ENCODE measurements around the gene RNF213.
"Not testable (repeated sequence)": the region's sequence is repeated elsewhere in the genome, so short reads cannot be mapped to it uniquely, and the experiment has no call there.

Gene RNF213

DNA sequence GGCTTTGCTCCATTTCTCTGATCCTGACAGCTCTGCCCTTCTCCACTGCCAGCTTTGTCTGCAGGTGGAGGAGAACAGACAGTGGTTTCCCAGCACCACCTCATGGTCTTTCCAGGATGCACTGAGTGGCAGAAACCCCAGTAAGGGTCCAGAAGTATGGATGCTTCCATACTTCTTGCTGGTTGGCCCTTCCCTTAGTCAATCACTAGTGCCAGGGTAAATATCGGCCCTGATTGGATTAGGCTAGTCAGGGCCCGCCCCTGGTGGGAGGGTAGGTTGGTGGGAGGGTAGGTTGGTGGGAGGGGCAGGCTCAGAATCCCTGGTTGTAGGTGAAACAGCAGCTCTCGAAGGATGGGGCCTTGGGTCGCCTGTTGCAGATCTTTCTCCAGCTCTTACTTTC, 10.2 kb downstream of the RNF213 start:
- peak; percentile 77 for DNase-seq (ENCODE audit: low spot score)

DNA sequence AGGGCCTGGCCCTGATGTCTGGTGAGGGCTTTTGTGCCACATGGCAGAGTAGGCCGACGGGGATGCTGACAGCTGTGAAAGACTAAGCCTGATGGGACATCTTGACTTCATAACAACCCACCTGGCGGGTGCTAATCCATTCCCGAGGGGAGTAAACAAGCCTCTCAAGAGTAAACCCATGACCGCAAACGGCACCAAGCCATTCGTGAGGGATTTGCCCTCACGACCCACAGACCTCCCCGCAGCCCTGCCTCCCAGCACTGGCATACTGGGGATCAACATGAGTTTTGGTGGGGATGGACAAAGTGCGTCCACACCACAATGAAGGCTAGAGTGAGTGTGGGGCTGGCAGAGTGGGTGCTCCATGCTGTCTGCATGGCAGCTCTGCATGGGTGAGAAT, 11.7 kb downstream of the RNF213 start:
- no peak for DNase-seq (ENCODE audit: low spot score)

DNA sequence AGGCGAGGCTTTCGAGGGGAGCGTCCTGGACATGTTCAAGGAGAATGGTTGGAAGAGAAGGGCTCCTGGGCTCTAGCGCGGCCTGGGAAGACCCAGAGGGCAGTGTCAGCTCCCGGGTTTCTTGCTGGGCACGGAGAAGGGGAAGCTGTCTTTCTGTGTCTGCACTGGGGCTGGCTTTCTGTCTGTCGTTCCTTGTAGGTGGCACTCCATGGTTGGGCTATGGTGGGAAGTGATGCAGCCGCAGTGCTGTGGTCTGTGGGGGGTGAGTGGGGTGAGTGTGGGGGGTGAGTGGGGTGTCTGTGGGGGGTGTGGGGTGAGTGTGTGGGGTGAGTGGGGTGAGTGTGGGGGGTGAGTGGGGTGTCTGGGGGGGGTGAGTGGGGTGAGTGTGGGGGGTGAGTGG, 13.7 kb downstream of the RNF213 start:
- DNase-seq (ENCODE audit: low spot score): no peak

DNA sequence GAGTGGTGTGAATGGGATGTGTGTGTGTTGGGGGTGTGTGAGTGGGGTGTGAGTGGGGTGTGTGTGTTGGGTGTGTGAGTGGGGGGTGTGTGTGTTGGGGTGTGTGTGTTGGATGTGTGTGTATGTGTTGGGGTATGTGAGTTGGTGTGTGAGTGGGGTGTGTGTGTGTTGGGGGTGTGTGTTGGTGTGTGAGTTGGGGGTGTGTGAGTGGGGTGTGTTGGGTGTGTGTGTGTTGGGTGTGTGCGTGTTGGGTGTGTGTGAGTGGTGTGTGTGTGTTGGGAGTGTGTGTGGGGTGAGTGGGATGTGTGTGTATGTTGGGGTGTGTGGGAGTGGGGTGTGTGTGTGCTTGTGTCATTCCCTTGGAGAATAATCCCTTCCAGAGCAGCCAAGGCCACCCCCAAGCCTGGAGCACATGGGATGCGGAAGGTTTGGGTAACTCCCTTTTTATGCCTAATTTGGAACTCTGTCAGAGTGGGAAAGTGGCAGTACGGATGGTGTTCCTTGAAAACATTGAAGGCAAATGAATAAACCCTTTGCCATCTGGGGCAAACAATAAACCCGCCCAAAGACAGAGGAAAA, 14.3 kb downstream of the RNF213 start:
- no peak for DNase-seq (ENCODE audit: low spot score)

DNA sequence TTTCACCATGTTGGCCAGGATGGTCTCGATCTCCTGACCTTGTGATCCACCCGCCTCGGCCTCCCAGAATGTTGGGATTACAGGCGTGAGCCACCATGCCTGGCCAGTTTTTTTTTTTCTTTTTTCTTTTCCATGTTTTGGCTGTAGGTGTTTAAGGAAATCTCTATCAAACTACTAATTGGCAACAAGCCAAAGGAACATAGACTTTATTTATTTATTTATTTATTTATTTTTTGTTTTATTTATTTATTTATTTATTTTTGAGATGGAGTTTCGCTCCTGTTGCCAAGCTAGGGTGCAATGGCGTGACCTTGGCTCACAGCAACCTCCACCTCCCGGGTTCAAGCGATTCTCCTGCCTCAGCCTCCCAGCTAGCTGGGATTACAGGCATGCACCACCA, 15.2 kb downstream of the RNF213 start:
- not testable (repeated sequence) for DNase-seq (ENCODE audit: low spot score)

DNA sequence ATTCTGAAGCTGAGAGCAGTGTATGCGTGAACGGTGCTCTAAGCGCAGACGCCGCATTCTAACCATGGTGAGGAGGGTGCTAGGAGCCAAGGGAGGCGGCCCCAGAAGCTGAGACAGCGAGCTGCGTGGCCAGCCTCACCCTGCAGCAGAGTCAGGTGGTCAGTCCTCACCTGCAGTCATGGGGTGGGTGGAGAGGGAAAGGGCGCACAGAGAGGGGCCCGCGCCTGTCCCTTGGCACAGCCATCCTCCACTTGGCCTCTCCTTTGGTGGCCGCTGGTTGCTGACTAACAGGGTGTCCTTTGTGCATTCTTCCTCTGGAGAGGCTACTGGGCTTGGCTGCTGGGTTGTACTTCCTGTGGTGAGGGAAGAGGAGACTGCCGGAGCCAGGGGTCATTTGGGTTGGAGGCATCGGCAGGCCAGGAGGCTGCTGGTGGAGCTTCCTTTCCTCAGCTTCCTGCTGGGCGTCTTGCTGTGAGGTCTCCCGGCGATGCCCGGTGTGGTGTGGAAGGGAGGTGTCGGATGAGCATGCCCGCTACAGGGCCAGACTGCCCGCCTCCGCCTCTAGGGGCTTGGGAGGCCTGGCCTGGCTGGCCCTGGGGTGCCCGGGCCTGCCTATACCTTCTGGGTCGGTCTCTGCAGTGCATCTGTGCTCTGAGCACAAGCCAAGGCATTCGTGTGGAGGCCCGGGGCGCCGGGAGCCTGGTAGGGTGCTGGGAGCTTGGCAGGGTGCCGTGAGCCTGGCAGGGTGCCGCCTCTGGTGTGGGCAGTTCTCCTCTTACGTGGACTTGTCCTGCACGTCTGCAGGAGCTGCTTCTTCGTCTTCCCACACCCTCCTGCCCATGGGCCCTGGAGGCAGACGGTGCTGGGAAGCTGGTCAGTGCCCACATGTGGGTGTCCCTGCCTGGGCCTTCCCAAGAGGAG, 17.4 kb downstream of the RNF213 start:
- DNase-seq (ENCODE audit: low spot score): no peak

DNA sequence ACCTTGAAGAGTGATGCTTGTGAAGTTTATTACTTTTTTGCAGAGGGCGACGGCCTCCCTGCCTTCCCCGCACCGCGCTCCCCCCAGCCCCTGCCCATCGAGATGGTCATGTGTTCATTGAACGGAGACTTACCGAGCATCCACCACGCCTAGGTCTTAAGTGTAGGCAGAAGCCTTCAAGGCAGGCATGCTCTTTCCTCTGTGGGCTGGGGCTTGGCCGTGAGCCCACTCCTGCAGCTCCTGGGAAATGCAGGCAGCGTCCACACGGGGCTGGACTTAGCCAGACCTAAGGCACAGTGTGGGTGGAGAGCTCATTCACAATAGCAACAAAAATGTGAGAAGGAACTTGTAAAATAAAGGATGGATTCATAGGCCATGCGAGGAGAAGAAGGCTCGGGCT, 19.2 kb downstream of the RNF213 start:
- DNase-seq (ENCODE audit: low spot score): no peak

DNA sequence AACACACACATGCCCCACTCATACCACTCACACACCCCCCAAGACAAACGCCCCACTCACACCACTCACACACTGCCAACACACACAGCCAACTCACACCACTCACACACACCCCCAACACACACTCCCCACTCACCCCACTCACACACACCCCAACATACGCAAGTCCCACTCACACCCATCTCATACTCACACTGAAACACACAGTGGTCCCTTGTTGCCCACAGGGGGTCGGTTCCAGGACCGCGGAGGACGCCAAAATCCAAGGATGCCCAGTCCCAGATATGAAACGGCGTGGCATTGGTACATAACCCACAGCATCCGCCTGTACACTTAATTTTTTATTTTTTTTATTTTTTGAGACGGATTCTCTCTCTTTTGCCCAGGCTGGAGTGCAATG, 20.9 kb downstream of the RNF213 start:
- DNase-seq (ENCODE audit: low spot score): no peak

DNA sequence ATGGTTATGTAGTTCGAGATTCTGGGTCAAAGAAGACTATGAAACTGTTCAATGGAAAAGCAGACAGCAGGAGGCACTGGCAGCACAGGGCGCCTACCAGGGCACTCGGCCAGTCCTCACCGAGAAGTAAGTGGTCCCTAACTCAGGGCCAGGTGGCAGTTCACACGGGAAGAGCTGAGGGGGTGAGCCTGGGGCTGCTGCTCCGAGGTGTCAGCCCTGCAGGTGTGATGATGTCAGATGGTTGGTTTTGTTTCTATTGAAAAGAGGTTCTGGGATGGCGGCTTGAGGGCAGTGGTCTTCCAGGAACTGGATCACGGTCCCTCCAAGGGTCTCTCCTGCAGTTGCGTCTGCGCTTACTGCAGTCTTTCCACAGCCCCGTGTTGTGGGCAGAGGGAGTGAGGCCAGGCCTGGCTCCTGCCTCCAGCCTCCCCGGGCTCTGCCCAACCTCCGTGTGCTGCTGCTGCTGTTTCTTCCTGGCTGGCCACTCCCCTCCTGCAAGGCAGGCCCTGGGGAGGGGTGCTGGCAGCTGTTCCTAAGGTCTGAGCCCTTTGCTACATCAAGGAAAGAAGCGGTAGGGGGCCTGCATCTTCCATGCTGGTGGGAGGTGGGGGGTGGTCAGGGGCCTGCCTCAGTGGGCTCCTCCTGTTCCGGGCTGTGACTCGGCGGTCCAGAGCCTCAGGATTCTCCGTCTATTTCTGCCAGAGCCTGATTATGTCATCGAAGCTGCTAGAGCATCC, 22.6 kb downstream of the RNF213 start:
- no peak for DNase-seq (ENCODE audit: low spot score)

DNA sequence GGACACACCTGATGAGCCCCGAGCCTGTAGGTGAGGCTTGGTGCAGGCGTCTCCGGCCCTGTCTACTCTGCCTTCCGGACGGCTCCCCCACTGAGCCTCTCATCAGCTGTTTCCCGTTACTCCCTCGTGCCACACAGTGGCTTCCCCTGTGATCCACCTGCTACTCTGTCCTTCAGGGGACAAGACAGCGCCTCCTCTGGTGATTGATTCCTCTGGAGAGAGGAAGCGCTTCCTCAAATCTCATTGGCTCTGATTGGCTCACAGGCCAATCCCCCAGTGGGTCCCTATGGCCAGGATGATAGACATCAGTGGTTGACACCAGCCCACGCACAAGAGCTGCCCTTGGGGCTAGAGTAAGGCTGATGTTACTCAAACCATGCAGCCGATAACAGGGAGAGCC, 24.0 kb downstream of the RNF213 start:
- DNase-seq (ENCODE audit: low spot score): no peak

DNA sequence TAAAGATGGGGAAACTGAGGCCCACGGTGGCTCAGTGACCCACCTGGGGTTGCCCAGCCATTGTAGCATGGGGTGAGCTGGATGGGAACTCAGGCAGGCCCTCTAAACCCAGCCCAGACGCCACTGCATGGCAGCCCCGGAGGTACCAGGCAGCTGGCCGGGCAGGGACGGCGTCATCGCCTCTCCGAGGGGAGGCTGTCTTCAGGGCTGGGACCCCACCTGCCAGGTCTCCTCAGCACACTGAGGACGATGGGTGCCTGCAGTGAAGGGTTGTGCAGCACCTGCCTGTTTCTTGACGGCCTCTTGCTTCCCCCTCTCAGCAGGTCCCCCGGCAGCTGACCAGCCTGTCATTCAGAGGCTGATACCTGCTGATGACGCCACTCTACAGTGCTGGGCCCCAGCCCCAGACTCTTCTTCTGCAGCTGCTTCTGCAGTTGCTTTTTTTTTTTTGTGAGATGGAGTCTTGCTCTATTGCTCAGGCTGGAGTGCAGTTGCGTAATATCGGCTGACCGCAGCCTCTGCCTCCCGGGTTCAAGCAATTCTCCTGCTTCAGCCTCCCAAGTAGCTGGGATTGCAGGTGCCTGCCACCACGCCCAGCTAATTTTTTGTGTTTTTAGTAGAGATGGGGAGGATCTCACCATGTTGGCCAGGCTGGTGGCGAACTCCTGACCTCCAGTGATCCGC, 24.7 kb downstream of the RNF213 start:
- DNase-seq (ENCODE audit: low spot score): no peak

DNA sequence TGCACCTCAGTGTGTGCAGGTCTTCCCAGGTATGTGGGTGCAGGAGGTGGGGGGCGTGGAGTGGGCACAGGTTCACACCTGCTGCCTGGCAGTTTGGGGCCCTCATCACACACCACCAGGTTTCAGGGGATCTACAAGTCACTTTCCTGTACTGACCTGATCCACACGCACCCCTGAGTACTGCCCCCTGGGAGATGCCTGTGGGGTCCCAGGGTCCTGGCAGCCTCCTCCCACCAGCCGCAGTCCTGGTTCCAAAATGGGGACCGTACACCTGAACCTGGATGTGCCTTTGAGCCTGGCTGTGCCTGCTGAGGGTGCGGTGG, 25.9 kb downstream of the RNF213 start:
- DNase-seq (ENCODE audit: low spot score): no peak

DNA sequence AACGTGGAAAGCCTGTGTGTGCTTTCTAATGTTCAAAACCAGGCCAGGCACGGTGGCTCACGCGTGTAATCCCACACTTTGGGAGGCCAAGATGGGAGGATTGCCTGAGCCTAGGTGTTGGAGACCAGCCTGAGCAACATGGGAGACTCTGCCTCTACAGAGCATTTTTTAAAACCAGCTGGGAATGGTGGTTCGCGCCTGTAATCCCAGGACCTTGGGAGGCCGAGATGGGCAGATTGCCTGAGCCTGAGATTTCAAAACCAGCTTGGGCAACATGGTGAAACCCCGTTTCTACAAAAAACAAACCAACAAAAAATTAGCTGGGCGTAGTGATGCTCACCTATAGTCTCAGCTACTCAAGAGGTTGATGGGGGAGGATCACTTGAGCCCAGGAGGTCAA, 26.4 kb downstream of the RNF213 start:
- no peak for DNase-seq (ENCODE audit: low spot score)

DNA sequence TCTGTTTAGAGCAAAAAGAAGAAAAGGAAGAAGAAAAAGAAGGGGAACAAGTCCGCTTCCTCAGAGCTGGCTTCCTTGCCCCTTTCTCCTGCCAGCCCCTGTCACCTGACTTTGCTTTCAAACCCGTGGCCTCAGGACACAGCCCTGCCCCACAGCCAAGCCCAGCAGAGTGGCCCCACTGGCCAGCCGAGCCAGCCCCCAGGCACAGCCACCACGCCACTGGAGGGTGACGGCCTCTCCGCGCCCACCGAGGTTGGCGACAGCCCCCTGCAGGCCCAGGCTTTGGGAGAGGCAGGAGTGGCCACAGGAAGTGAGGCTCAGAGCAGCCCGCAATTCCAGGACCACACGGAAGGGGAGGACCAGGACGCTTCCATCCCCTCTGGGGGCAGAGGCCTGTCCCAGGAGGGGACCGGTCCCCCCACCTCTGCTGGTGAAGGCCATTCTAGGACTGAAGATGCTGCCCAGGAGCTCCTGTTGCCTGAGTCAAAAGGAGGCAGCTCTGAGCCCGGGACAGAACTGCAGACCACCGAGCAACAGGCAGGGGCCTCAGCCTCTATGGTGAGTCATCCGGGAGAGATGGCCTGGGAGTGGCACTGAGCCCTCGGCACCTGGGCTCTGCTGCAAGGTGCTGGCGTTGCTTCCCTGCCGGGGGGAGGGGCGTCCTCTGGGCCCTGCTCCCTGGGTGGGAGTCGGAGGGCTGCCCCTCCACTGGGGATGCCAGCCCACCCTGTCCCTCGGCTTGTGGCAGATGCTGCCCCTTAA, 27.3 kb downstream of the RNF213 start:
- DNase-seq (ENCODE audit: low spot score): no peak

DNA sequence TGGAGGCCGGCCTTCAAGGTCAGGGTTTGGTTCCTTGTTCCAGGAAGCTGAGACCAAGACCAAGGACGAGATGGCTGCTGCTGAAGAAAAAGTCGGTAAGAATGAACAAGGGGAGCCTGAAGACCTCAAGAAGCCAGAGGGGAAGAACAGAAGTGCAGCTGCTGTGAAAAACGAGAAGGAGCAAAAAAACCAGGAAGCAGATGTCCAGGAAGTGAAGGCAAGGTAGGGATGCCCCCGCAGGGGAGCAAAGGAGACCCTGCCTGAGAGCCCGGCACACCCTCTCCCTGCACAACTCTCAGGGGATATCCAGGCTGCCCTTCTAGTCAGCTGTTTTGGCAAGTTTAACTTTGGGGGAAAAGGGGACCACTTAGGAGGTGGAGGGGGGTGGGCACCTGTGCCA, 29.0 kb downstream of the RNF213 start:
- DNase-seq (ENCODE audit: low spot score): no peak

DNA sequence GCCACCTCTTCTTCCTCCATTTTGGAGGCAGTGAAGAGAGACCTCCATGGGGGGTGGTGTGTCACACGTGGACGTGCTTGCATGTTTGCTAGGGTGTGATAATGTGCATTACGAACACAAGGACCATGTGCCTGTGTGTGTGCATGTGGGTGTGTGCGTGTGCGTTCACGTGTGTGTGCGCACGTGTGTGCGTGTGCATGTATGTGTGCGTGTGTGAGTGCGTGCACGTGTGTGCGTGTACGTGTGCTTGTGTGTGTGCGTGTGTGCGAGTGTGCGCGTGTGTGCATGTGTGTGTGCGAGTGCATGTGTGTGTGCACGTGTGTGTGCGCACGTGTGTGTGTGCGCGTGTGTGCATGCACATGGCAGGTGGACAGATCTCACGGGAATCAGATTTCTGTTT, 29.5 kb downstream of the RNF213 start:
- DNase-seq (ENCODE audit: low spot score): no peak

DNA sequence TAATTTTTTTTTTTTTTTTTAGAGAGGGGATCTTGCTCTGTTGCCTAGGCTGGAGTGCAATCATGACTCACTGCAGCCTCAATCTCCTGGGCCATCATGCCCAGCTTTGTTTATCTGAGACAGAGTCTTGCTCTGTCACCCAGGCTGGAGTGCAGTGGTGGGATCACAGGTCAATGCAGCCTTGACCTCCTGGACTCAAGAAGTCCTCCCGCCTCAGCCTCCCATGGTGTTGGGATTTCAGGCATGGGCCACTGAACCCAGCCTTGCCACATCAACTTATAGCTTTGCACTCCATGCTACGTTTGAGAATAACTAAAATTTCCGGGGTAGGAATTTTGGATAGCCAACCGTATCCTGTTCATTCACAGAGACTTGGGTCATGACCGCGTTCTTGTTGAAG, 30.6 kb downstream of the RNF213 start:
- no peak for DNase-seq (ENCODE audit: low spot score)

DNA sequence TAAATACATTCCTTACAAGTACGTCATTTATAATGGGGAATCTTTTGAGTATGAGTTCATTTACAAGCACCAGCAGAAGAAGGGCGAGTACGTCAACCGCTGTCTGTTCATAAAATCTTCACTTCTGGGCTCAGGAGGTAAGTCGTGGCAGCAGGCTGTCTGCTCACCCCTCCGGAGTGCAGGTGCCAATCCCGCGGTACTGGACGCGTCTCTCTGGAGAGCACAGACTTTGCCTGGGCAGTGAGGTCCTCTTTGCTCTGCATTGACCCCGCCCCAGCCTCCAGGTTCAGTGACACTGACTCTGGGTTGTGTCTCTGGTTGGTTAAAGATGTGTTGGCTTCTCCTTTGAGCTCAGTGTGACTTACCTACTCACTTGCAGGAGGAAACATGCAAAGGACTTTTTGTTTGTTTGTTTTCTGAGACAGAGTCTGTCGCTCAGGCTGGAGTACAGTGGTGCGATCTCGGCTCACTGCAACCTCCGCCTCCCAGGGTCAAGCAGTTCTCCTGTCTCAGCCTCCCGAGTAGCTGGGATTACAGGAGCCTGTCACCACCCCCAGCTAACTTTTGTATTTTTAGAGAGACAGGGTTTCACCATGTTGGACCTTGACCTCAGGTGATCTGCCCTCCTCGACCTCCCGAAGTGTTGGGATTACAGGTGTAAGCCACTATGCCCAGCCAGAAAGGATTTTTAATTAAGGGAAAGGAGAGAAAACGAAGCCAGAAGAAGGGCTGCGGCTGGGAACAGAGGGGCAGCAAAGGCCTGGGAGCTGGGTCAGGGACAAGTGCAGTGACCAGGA, 31.2 kb downstream of the RNF213 start:
- no peak for DNase-seq (ENCODE audit: low spot score)

DNA sequence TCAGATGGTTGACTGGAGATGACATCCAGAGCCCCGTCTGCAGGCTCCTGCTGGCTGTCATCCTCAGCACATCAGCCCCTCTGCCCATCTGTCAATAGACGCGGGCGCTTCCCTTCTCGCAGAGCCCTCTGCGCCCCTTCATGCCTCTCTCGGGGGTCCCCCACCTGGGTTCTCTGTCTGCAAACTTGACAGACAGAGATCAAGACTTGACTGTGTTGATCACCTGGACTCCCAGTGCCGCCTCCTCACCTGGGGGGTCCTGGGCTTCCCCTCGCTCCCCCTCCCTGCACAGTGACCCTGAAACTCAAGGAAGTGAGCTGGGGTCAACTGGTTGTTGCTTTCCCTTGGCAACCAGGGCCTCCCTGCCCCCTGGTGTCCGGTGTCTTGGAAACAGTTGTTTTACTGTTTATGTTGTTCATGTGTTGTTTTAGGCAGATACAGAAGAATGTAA, 31.9 kb downstream of the RNF213 start:
- DNase-seq (ENCODE audit: low spot score): peak; percentile 58

DNA sequence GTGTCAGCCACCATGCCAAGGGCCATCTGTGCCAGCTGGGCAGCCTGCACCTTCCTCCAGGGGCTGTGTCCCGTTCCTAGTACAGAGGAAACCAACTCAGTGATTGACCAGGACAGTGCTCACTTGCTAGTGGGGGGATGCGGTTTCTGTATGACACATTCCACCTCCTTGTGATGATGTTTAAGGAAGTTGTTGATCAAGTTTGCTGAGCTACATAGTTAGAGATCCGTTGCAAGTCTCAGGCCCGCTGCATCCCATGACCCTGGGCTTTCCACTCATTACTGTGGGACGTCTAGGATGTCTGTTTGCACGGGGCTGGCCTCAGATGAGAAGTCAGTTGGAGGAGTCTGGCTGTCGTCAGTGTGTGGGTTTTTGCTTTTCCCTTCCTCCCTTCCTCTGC, 33.6 kb downstream of the RNF213 start:
- no peak for DNase-seq (ENCODE audit: low spot score)

DNA sequence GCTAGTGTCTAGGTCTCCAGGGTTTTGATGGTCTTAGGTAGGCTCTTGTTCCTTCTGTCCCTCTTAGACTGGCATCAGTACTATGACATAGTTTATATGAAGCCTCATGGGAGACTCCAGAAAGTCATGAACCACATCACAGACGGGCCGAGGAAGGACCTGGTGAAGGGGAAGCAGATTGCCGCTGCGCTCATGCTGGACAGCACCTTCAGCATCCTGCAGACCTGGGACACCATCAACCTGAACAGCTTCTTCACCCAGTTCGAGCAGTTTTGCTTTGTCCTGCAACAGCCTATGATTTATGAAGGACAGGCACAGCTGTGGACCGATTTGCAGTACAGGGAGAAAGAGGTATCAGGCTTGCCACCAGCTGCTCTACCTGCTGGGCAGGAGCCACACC, 34.0 kb downstream of the RNF213 start:
- no peak for DNase-seq (ENCODE audit: low spot score)
